Measurements from ENCODE around the gene SMAD3.

The SMAD3 gene

GRCh38 chr15:67126551-67127330 lies 61.3 kb downstream of the SMAD3 start:
- TF ChIP-seq, protein P1, sequence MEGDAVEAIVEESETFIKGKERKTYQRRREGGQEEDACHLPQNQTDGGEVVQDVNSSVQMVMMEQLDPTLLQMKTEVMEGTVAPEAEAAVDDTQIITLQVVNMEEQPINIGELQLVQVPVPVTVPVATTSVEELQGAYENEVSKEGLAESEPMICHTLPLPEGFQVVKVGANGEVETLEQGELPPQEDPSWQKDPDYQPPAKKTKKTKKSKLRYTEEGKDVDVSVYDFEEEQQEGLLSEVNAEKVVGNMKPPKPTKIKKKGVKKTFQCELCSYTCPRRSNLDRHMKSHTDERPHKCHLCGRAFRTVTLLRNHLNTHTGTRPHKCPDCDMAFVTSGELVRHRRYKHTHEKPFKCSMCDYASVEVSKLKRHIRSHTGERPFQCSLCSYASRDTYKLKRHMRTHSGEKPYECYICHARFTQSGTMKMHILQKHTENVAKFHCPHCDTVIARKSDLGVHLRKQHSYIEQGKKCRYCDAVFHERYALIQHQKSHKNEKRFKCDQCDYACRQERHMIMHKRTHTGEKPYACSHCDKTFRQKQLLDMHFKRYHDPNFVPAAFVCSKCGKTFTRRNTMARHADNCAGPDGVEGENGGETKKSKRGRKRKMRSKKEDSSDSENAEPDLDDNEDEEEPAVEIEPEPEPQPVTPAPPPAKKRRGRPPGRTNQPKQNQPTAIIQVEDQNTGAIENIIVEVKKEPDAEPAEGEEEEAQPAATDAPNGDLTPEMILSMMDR (IDR thresholded peaks at IDR 0.05; ENCODE audit: extremely low read depth, missing control alignments): no peak
- no peak for DNase-seq (ENCODE audit: low spot score)

GRCh38 chr15:67127331-67127664 lies 61.9 kb downstream of the SMAD3 start:
- DNase-seq (ENCODE audit: low spot score): no peak
- TF ChIP-seq, protein P1 (IDR thresholded peaks at IDR 0.05; ENCODE audit: extremely low read depth, missing control alignments): no peak

- TF ChIP-seq, protein P1 (IDR thresholded peaks at IDR 0.05; ENCODE audit: extremely low read depth, missing control alignments): no peak
- no peak for DNase-seq (ENCODE audit: low spot score)
These were observed 62.6 kb downstream of the SMAD3 start for GRCh38 chr15:67127965-67128364.

DNA sequence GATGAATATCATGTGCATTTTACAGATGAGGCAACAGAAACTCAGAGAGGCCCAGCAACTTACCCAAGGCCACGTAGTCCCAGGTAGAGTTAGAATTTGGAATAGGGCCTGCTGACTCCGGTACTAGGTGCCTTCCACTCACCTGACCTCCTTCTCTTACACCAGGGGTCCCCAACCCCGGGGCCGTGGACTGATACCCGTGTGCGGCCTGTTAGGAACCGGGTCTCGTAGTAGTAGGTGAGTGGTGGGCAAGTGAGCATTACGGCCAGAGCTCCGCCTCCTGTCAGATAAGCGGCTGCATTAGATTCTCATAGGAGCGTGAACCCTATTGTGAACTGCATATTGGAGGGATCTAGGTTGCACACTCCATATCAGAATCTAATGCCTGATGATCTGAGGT lies 64.8 kb downstream of the SMAD3 start:
- no peak for DNase-seq (ENCODE audit: low spot score)
- TF ChIP-seq, protein P1 (IDR thresholded peaks at IDR 0.05; ENCODE audit: extremely low read depth, missing control alignments): no peak

GRCh38 chr15:67130673-67131601 lies 65.5 kb downstream of the SMAD3 start:
- TF ChIP-seq, protein P1 (IDR thresholded peaks at IDR 0.05; ENCODE audit: extremely low read depth, missing control alignments): no peak
- DNase-seq (ENCODE audit: low spot score): no peak

DNA sequence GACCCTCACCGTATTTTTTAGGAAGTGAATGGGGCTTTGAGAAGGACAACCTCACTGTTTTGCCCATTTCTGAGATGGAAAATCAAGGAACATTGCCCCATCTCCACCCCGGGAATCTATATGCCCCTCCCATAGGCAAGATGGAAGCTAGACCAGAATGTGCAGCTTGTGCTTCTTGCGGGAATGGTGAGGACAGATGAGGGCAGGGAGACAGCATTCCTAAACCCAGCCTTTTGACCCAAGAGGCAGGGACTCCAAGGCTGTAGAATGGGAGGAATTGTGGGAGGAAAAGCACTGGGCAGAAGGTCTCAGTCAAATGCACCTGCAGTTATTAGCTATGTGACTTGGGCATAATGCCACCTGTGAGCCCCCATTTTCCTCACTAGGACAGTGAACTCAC lies 66.9 kb downstream of the SMAD3 start:
- no peak for DNase-seq (ENCODE audit: low spot score)
- TF ChIP-seq, protein P1 (IDR thresholded peaks at IDR 0.05; ENCODE audit: extremely low read depth, missing control alignments): no peak

DNA sequence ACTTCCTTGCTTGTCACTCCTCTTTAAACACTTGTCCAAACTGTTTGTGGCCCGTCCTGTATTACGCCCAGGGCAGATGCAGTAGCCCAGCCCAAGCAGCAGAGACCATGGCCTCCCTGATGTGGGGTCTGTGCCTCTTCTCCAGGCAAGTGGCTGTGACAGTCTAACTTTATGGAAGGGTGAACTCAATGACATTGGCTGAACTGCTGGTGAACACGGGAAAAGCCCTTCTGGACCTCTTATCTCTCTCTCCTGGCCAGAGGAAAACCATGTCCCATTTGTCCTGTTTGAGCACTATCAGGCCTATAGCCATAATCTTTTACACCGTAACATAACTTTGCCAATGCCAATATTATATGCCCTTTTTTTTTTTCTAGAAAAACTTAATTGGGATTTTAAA lies 67.6 kb downstream of the SMAD3 start:
- DNase-seq (ENCODE audit: low spot score): no peak
- TF ChIP-seq, protein P1 (IDR thresholded peaks at IDR 0.05; ENCODE audit: extremely low read depth, missing control alignments): no peak
